Glutamatergic neuron (in vitro differentiated cells): Measurements from ENCODE around the gene CRAT. TPM values are rescaled to one million over a fixed set of nuclear protein-coding genes. Genes with fewer than 3 reads are reported as not detected.

Experiments used
- DNase-seq: peaks from one replicate; pipeline ENCODE4 v3.0.0; 2022
- H3K27ac Mint-ChIP-seq: one replicate; pipeline ENCODE4 v1.8.0; 2020; ENCODE audit warnings: mild to moderate bottlenecking, mixed read lengths, inconsistent platforms; ENCODE audit not compliant: unreplicated experiment
- H3K27me3 Mint-ChIP-seq: one replicate; pipeline ENCODE4 v1.8.0; 2020; ENCODE audit warnings: mild to moderate bottlenecking, moderate library complexity, mixed read lengths, inconsistent platforms; ENCODE audit not compliant: unreplicated experiment
- H3K36me3 Mint-ChIP-seq: one replicate; pipeline ENCODE4 v1.8.0; 2020; ENCODE audit warnings: mild to moderate bottlenecking, mixed read lengths, inconsistent platforms; ENCODE audit not compliant: unreplicated experiment
- H3K4me1 Mint-ChIP-seq: one replicate; pipeline ENCODE4 v1.8.0; 2020; ENCODE audit warnings: mild to moderate bottlenecking, low read depth, mixed read lengths, inconsistent platforms; ENCODE audit not compliant: unreplicated experiment
- H3K4me3 Mint-ChIP-seq: one replicate; pipeline ENCODE4 v1.8.0; 2020; ENCODE audit warnings: mild to moderate bottlenecking, mixed read lengths, inconsistent platforms; ENCODE audit not compliant: unreplicated experiment
- H3K9me3 Mint-ChIP-seq: one replicate; pipeline ENCODE4 v1.8.0; 2020; ENCODE audit warnings: mild to moderate bottlenecking, moderate library complexity, mixed read lengths, inconsistent platforms; ENCODE audit not compliant: unreplicated experiment
- total RNA-seq: library from RNA; stranded (reverse); fragmentation: NEBNext Ultra II Directional; extraction: Animal tissue kit (Norgen Biotek cat#: 25700); gene quantifications from one replicate; pipeline ENCODE4 v1.2.1, GENCODE V29; 2021; ENCODE audit not compliant: unreplicated experiment
- TF ChIP-seq, protein P1 (sequence below): fragments of 200-600 bp; sonication (generic); IDR thresholded peaks from one replicate; pipeline ENCODE4 v1.5.0; 2021; ENCODE audit not compliant: partially characterized antibody, unreplicated experiment

Gene CRAT
- total RNA-seq, 1 donor from 2014 or later = 95.8 TPM

DNA sequence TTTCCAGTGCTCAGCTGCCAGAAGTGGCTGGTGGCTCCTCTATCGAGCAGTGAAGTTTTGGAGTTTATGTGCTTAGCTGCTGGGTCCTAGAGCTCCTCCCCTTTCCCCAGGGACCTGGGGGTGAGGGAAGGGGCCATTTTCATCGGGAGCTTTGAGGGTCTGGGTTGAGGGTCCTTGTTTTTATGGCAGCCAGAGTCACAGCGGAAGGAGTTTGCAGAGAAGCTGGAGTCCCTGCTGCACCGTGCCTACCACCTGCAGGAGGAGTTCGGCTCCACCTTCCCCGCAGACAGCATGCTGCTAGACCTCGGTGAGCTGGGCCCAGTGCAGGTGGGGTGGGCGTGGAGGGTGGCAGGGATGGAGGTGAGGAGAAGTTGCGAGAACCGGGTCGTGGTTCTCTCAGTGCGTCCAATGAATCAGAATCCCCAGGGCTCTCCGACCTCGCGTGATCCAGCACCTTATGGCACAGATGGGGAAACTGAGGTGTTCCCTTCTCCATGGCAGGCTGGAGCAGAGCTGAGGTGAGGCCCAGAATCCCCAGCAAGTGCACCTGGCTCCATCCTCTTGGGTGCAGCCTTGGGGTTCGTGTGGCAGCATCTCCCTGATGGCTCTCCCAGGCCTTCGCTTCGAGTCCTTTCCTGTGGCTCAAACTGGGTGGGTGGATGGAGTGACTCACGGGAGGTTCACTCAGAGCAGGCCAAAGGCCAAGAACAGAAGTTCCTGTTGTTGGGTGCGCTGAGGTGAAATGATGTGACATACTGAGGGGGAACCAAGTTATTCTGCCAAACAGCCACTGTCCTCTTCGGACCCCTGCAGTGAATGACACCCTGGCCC is 51.4 kb downstream of the CRAT start:
- Mint-ChIP-seq H3K36me3 (no peaks in the 10 kb centered on the region), H3K4me1 (peaks cover 4% of the 10 kb centered on the region), H3K9me3 (no peaks in the 10 kb centered on the region), H3K27me3 (no peaks in the 10 kb centered on the region), H3K4me3 (no peak overlapping the region), H3K27ac (no peak overlapping the region)
- no peak for DNase-seq
- TF ChIP-seq, protein P1, sequence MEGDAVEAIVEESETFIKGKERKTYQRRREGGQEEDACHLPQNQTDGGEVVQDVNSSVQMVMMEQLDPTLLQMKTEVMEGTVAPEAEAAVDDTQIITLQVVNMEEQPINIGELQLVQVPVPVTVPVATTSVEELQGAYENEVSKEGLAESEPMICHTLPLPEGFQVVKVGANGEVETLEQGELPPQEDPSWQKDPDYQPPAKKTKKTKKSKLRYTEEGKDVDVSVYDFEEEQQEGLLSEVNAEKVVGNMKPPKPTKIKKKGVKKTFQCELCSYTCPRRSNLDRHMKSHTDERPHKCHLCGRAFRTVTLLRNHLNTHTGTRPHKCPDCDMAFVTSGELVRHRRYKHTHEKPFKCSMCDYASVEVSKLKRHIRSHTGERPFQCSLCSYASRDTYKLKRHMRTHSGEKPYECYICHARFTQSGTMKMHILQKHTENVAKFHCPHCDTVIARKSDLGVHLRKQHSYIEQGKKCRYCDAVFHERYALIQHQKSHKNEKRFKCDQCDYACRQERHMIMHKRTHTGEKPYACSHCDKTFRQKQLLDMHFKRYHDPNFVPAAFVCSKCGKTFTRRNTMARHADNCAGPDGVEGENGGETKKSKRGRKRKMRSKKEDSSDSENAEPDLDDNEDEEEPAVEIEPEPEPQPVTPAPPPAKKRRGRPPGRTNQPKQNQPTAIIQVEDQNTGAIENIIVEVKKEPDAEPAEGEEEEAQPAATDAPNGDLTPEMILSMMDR = no peak

DNA sequence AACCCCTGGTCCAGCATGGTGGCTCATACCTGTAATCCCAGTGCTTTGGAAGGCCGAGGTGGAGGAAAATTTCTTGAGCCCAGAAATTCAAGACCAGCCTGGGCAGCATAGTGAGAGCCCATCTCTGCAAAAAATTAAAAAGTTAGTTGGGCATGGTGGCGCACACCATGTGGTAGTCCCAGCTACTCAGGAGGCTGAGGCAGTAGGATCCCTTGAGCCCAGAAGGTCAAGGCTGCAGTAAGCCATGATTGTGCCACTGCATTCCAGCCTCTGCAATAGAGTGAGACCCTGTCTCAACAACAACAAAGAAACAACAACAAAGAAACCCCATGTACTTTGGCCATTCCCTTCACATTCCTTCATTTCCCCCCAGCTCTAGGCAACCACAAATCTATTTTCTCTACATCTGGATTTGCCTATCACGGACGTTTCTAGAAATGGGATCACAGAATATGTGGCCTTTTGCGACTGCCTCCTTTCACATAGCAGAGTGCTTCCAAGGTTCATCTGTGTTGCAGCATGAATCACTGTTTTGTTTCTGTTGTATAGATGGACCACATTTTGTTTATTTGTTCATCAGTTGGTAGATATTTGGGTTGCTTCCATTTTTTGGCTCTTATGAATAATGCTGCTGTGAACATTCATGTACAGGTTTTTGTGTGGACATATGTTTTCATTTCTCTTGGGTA is 56.3 kb downstream of the CRAT start:
- no peaks in the 10 kb centered on the region for H3K4me1 Mint-ChIP-seq
- TF ChIP-seq, protein P1 = no peak
- no peak overlapping the region for H3K4me3 Mint-ChIP-seq
- no peak overlapping the region for H3K27ac Mint-ChIP-seq
- no peak for DNase-seq
- no peaks in the 10 kb centered on the region for H3K36me3 Mint-ChIP-seq
- no peaks in the 10 kb centered on the region for H3K27me3 Mint-ChIP-seq
- no peaks in the 10 kb centered on the region for H3K9me3 Mint-ChIP-seq

DNA sequence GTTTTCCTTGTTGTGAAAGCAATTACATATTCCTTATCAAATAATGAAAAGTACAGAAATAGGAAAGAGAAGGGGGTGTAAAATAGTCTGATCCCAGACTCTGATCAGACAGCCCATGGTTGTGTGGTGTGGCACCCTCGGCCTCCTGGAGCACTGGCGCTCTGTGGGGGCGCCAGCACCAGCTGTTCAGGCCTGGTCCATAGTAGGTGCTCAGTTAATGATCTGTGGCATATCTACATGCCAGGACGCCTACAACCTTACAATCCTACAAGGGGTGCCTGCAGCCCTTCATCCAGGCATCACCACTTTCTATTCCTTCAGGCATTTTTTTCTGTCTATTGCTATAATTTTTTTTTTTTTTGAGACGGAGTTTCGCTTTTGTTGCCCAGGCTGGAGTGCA is 57.6 kb downstream of the CRAT start:
- Mint-ChIP-seq H3K36me3 (no peaks in the 10 kb centered on the region), H3K9me3 (no peaks in the 10 kb centered on the region), H3K27ac (no peak overlapping the region), H3K4me1 (no peaks in the 10 kb centered on the region), H3K4me3 (no peak overlapping the region), H3K27me3 (no peaks in the 10 kb centered on the region)
- TF ChIP-seq, protein P1 = no peak
- no peak for DNase-seq

DNA sequence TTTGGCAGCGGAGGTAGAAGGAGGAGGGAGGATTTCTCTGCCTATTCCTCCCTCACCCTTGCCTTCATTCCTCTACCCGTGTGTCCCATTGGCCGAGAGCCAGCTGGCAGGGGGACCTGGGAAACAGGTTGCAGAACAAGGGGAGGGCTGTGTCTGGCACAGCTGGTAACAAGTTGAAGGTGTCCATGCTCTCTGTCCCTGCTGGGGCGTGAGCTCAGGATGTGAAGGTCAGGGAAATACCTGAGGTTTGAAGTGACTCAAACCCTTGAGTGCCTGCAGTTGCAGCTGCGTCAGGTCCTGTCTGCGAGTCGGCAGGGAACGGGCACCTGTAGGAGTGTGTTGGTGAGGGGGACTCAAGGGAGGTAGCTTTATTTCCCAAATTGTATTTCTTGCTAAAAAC is 58.0 kb downstream of the CRAT start:
- Mint-ChIP-seq H3K27me3 (no peaks in the 10 kb centered on the region), H3K4me1 (no peaks in the 10 kb centered on the region), H3K36me3 (no peaks in the 10 kb centered on the region), H3K9me3 (no peaks in the 10 kb centered on the region), H3K4me3 (no peak overlapping the region), H3K27ac (no peak overlapping the region)
- TF ChIP-seq, protein P1 = no peak
- DNase-seq = no peak

Other genes starting within 250 kb of the CRAT start
- 19.5 TPM for gene KYAT1, start 228.8 kb downstream of the CRAT start, total RNA-seq
- gene LRRC8A, start 228.7 kb downstream of the CRAT start, total RNA-seq = 93.0 TPM
- gene PHYHD1, start 189.8 kb downstream of the CRAT start, total RNA-seq = 4.4 TPM
- 16.6 TPM for gene DOLK, start 163.2 kb downstream of the CRAT start, total RNA-seq
- gene NUP188, start 163.1 kb downstream of the CRAT start, total RNA-seq = 63.6 TPM
- 143 TPM for gene SH3GLB2, start 82.5 kb downstream of the CRAT start, total RNA-seq
- 40.2 TPM for gene MIGA2, start 74.2 kb downstream of the CRAT start, total RNA-seq
- 44.2 TPM for gene DOLPP1, start 29.7 kb downstream of the CRAT start, total RNA-seq
- 166 TPM for gene PTPA, start 622 bp upstream of the CRAT start, total RNA-seq
- 36.0 TPM for gene IER5L, start 67.5 kb upstream of the CRAT start, total RNA-seq